T-helper 2 cell treated with Interferon-gamma antibody and Interleukin-4, amounts not matched to agents 5 μg/mL and 100 μg/mL, for 36 hours (primary cell): ENCODE measurements around the gene TTC3.
"Not testable (repeated sequence)": the region's sequence is repeated elsewhere in the genome, so short reads cannot be mapped to it uniquely, and the experiment has no call there.

Source experiments
- DNase-seq: peaks from one replicate; pipeline ENCODE4 v3.0.0; 2021; ENCODE audit warnings: low spot score
- H3K27ac Mint-ChIP-seq: one replicate; pipeline ENCODE4 v1.8.0; 2021; ENCODE audit warnings: mild to moderate bottlenecking, mixed read lengths
- H3K27me3 Mint-ChIP-seq: one replicate; pipeline ENCODE4 v1.8.0; 2021; ENCODE audit warnings: low read depth, mixed read lengths
- H3K36me3 Mint-ChIP-seq: one replicate; pipeline ENCODE4 v1.8.0; 2021; ENCODE audit warnings: low read depth, mixed read lengths
- H3K4me1 Mint-ChIP-seq: one replicate; pipeline ENCODE4 v1.8.0; 2021; ENCODE audit warnings: low read depth, mixed read lengths
- H3K4me3 Mint-ChIP-seq: one replicate; pipeline ENCODE4 v1.8.0; 2022; ENCODE audit warnings: mild to moderate bottlenecking, moderate library complexity, mixed read lengths
- H3K9me3 Mint-ChIP-seq: one replicate; pipeline ENCODE4 v1.8.0; 2021; ENCODE audit warnings: mixed read lengths

The TTC3 gene

DNA sequence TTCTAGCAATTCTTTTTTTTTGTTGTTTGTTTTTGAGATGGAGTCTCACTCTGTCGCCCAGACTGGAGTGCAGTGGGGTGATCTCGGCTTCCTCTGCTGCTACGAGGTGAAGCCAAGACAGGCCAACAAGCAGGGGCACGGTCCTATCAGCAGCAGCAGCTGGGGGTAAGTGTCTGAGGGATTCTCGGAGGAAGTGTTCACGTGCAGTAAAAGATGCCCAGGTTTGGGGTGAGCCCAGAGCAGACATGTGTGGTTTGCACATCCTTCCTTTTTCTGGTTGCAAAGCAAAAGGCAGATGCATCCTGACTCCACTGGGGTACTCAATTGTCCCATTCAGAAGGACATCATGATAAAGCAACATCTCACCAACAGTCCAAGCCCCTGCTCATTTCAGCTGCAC lies 27.9 kb upstream of the TTC3 start:
- Mint-ChIP-seq H3K36me3 (no peaks in the 10 kb centered on the region), H3K27ac (no peak overlapping the region), H3K9me3 (no peaks in the 10 kb centered on the region), H3K4me3 (no peak overlapping the region), H3K27me3 (peaks cover 22% of the 10 kb centered on the region), H3K4me1 (peaks cover 13% of the 10 kb centered on the region)
- no peak for DNase-seq

DNA sequence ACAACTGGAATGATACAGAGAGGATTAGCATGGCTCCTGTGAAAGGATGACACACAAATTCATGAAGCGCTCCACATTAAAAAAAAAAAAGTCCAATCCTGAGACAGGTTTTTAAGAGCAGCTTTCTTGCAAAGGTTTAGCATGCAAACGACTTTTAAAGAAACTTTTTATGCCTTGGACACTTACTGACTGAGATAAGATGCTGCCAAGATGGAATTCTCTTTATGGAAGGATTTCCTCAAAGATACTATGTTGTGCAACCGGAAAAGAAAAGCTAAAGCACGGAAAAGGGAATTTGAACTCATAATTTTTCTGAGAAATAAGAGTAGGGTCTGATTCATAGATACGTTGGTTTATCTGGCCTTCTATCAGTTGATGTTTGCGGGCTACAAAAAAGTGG lies 27.5 kb upstream of the TTC3 start:
- Mint-ChIP-seq H3K4me3 (no peak overlapping the region), H3K36me3 (no peaks in the 10 kb centered on the region), H3K4me1 (peaks cover 13% of the 10 kb centered on the region), H3K9me3 (no peaks in the 10 kb centered on the region), H3K27me3 (peaks cover 24% of the 10 kb centered on the region), H3K27ac (no peak overlapping the region)
- no peak for DNase-seq

DNA sequence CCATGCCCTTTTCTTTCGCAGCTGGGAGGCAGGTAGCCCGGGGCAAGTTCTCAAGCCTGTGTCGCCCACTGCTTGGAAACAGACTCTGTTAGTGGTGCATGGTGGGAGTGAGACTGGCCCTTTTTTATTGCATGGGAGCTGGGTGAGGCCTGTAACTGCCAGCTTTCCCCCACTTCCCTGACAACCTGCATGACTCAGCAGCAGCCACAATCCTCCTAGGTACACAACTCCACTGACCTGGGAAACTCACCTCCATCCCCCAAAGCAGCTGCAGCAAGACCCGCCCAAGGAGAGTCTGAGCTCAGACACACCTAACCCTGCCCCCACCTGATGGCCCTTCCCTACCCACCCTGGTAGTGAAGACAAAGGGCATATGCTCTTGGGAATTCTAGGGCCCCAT lies 26.0 kb upstream of the TTC3 start:
- Mint-ChIP-seq H3K9me3 (no peaks in the 10 kb centered on the region), H3K4me1 (peaks cover 13% of the 10 kb centered on the region), H3K27me3 (peaks cover 24% of the 10 kb centered on the region), H3K36me3 (no peaks in the 10 kb centered on the region), H3K4me3 (no peak overlapping the region), H3K27ac (no peak overlapping the region)
- DNase-seq, result no peak

DNA sequence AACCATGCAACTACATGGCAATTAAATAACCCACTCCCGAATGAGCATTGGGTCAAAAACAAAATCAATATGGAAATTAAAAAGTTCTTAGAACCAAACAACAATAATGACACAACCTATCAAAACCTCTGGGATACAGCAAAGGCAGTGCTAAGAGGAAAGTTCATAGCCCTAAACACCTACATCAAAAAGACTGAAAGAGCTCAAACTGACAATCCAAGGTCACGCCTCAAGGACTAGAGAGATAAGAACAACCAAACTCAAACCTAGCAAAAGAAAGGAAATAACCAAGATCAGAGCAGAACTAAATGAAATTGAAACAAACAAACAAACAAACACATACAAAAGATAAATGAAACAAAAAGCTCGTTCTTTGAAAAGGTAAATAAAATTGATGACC lies 23.3 kb upstream of the TTC3 start:
- not testable (repeated sequence) for H3K9me3 Mint-ChIP-seq, H3K36me3 Mint-ChIP-seq, H3K4me3 Mint-ChIP-seq, DNase-seq, H3K27ac Mint-ChIP-seq
- peaks cover 29% of the 10 kb centered on the region for H3K27me3 Mint-ChIP-seq
- peaks cover 10% of the 10 kb centered on the region for H3K4me1 Mint-ChIP-seq

DNA sequence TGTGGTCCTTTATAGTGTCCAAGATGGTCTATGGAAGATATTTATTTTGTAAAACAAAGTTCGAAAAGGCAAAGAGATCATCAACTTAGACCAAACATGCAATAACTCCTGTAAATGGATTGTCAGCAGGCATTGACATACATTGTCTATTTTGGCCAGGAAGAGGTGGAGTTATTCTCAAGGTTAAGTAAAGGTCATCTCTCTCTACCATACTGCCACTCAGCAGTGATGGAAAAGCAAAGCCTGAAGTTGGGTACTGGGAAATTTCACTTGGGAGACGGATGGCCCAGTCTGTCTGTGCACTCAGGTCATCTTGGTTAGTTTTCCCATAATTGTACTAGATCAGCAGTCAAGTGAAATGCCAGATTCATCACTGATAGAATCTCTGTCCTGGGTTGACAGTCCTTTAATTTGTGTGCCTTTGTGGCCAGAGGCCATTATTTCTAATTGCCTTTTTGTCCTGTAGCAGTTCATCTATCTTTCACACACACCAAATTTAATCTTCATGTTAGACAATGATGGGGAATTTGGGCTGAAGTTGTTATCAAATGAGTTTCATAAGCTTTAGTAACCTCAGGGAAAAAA lies 17.7 kb upstream of the TTC3 start:
- Mint-ChIP-seq H3K27ac (no peak overlapping the region), H3K36me3 (no peaks in the 10 kb centered on the region), H3K4me3 (no peak overlapping the region), H3K27me3 (peaks cover 14% of the 10 kb centered on the region), H3K4me1 (no peaks in the 10 kb centered on the region), H3K9me3 (no peaks in the 10 kb centered on the region)
- no peak for DNase-seq

DNA sequence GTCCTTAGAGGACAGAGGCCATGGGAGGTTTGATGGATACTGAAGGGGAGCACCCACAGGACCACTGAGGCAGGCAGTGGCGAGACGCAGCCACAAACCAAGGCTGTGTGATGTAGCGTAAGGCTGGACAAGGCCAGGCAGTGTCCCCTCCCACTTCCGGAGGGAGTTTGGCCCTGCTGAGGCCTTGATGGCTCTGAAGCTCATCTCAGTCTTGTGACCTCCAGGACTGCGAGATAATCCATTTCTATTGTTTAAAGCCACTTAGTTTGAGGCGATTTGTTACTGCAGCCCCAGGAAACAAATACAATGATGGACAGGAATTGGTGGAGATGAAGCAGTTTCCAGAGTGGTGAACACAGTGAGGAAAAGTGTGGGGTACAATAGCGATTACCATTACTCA lies 15.4 kb upstream of the TTC3 start:
- Mint-ChIP-seq H3K27ac (no peak overlapping the region), H3K36me3 (no peaks in the 10 kb centered on the region), H3K4me1 (no peaks in the 10 kb centered on the region), H3K9me3 (no peaks in the 10 kb centered on the region), H3K27me3 (peaks cover 14% of the 10 kb centered on the region), H3K4me3 (no peak overlapping the region)
- no peak for DNase-seq

DNA sequence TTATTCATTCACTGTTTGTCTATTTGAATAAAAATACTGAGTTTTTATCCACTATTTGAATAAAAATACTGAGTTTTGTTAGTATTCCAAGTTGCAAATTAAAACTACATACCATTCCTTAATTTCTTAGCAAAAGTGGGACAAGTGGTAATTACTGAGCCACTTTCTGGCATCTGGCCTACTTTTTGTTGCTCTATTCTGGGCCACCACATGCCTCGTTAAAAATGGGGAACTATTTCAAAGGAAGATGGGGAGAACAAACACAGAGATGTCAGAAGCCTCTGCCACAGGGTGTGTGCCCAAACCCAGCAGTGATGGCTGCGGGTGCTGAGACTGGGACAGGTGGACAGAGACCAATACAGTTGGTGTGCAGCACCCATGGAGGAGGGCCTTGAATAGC lies 14.8 kb upstream of the TTC3 start:
- Mint-ChIP-seq H3K9me3 (no peaks in the 10 kb centered on the region), H3K27ac (no peak overlapping the region), H3K27me3 (peaks cover 14% of the 10 kb centered on the region), H3K4me3 (no peak overlapping the region), H3K36me3 (no peaks in the 10 kb centered on the region), H3K4me1 (no peaks in the 10 kb centered on the region)
- DNase-seq, result no peak

DNA sequence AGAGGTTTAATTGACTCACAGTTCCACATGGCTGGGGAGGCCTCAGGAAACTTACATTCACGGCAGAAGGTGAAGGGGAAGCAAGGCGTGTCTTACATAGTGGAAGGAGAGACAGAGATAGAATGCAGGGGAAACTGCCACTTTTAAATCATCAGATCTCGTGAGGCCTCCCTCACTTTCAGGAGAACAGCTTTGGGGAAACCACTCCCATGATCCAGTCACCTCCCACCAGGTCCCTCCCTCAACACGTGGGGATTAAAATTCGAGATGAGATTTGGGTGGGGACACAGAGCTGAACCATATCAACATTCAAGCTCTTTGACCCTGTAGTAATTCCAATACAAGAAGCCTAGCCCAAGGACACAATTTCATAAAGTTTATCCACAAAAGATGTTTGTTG lies 13.9 kb upstream of the TTC3 start:
- H3K36me3 Mint-ChIP-seq, result no peaks in the 10 kb centered on the region
- H3K4me3 Mint-ChIP-seq, result no peak overlapping the region
- H3K4me1 Mint-ChIP-seq, result no peaks in the 10 kb centered on the region
- H3K9me3 Mint-ChIP-seq, result no peaks in the 10 kb centered on the region
- H3K27ac Mint-ChIP-seq, result no peak overlapping the region
- peaks cover 11% of the 10 kb centered on the region for H3K27me3 Mint-ChIP-seq
- DNase-seq, result no peak

DNA sequence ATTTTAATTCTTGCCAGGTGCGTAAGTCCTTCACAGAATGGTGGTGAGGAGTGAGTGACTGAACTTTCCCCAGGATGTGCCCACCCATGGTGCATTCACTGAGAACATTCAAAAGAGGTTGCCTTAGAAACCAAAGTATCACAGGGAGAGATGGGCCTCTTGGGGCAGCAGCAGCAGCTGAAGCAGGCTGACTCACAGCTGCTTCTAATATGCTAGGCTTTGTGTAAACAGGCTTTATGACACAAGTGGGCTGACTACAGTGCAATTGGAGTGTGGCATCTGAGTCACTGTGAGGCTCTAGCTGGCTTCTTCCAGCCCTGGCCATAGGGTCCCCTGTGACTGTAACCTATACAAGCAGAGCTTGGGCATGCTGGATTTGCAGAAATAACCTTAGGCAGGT lies 12.8 kb upstream of the TTC3 start:
- Mint-ChIP-seq H3K4me3 (no peak overlapping the region), H3K27ac (no peak overlapping the region), H3K4me1 (no peaks in the 10 kb centered on the region), H3K27me3 (peaks cover 4% of the 10 kb centered on the region), H3K36me3 (no peaks in the 10 kb centered on the region), H3K9me3 (no peaks in the 10 kb centered on the region)
- peak; percentile 14 for DNase-seq

DNA sequence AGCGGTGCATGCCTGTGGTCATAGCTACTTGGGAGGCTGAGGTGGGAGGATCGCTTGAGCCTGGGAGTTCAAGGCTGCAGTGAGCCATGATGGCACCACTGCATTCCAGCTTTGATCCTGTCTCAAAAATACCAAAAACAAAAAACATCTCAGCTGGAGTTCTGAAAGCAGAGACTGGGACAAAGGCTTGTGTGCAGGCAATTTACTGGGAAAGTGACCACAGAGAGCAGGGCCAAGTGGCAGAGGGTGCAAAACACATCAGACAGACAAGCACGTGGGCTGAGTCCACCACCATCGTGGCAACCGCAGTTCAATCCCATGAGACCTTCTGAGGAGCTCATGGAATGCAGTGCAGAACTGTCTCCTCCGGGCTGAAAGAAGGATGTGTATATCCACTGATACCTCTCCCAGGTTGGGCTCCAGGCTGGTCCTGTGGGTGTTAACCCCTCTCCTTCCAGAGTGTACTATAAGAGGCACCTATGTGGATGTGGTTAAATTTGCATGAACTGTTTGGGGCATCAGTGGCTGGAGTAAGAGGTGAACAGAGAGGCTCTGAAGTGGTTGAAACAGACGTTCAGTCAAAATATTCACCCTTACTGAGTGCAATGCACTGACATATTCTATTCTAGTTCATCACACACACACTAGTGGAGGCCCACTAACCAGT lies 11.0 kb upstream of the TTC3 start:
- Mint-ChIP-seq H3K36me3 (no peaks in the 10 kb centered on the region), H3K27ac (no peak overlapping the region), H3K27me3 (no peaks in the 10 kb centered on the region), H3K4me1 (no peaks in the 10 kb centered on the region), H3K9me3 (no peaks in the 10 kb centered on the region), H3K4me3 (no peak overlapping the region)
- no peak for DNase-seq

DNA sequence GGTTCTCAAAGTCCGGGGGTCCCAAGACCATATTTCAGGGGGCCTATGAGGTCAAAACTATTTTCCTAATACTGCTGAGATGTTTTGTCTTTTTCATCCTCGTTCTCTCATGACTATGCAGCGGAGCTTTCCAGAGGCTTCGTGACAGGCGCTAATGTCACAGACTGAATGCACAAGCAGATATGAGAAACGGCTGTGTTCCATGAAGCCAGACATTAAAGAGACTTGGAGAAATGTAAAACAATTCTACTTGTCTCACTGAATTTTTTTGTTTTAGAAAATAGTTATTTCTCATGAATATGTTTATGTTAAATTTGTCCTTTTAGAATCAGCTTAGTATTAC lies 10.5 kb upstream of the TTC3 start:
- no peaks in the 10 kb centered on the region for H3K27me3 Mint-ChIP-seq
- H3K9me3 Mint-ChIP-seq, result no peaks in the 10 kb centered on the region
- H3K36me3 Mint-ChIP-seq, result peaks cover 2% of the 10 kb centered on the region
- DNase-seq, result no peak
- H3K4me3 Mint-ChIP-seq, result no peak overlapping the region
- no peak overlapping the region for H3K27ac Mint-ChIP-seq
- no peaks in the 10 kb centered on the region for H3K4me1 Mint-ChIP-seq

DNA sequence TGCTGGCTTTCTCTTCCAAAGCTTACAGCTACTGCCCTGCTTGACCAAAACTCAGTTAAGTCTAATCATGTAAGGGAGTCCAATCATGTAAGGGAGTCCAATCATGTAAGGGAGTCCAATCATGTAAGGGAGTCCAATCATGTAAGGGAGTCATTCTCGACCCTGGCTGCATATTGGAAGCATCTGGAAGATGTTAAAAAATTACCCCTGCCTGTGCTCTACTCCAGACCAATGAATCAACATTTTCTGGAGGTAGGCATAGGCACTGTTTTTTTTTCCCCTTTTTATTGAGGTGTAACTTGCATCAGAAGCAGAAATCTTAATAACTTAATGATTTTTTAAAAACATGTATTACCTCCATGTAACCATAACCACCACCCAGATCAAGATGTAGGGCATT lies 9.6 kb upstream of the TTC3 start:
- no peak for DNase-seq
- Mint-ChIP-seq H3K36me3 (peaks cover 4% of the 10 kb centered on the region), H3K4me1 (no peaks in the 10 kb centered on the region), H3K9me3 (no peaks in the 10 kb centered on the region), H3K27me3 (no peaks in the 10 kb centered on the region), H3K4me3 (no peak overlapping the region), H3K27ac (no peak overlapping the region)

DNA sequence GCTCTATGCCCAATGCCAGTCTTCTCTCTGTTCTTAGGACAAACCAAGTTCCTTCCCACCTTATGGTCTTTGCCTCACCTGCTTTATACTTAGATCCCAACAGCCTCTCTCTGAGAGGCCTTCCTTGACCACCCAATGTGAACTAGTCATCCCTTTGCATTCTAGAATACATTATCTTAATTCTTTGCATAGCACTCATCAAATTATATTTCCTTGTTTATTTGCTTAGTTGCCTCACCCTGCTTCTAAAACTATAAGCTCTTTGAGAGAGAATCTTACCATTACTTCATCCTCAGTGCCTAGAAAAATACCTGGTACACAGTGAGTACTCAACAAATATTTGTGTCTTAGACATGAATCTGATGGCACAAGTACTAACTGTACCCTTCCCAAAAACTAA lies 8.2 kb upstream of the TTC3 start:
- Mint-ChIP-seq H3K4me1 (peaks cover 6% of the 10 kb centered on the region), H3K9me3 (no peaks in the 10 kb centered on the region), H3K36me3 (peaks cover 12% of the 10 kb centered on the region), H3K27me3 (no peaks in the 10 kb centered on the region), H3K27ac (no peak overlapping the region), H3K4me3 (no peak overlapping the region)
- DNase-seq, result no peak

DNA sequence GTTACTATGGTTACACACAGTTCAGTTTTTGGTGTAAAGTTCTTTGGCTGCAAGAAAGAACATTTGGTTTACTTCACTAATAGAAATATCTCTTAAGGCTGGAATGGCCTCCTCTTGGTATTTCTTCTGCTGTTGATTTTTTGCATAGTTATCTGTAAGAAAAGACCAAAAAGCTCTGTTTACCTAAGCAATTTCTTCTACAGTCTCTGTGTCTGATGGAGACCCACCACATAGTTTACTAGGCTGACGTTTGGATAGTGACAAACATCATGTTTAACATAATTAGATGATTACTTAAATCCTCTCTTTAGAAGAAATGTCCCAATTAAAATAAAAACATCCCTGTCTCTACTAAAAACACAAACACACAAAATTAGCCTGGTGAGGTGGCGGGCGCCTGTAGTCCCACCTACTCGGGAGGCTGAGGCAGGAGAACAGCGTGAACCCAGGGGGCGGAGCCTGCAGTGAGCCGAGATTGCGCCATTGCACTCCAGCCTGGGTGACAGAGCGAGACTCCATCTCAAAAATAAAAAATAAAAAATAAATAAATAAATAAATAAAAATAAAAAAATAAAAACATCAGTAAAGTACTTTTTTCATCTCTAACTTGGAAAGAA lies 7.4 kb upstream of the TTC3 start:
- no peak overlapping the region for H3K4me3 Mint-ChIP-seq
- no peaks in the 10 kb centered on the region for H3K27me3 Mint-ChIP-seq
- no peaks in the 10 kb centered on the region for H3K9me3 Mint-ChIP-seq
- DNase-seq, result no peak
- no peak overlapping the region for H3K27ac Mint-ChIP-seq
- peaks cover 10% of the 10 kb centered on the region for H3K4me1 Mint-ChIP-seq
- H3K36me3 Mint-ChIP-seq, result peaks cover 18% of the 10 kb centered on the region
